D721Med (cell line): Measurements from ENCODE around the gene TDRD5.

Experiments
- DNase-seq: peaks from one replicate; pipeline ENCODE4 v3.0.0; 2011; ENCODE audit warnings: low spot score; ENCODE audit not compliant: insufficient read length
- FAIRE-seq: peaks from 2 replicates; lab custom pipeline; 2011; peaks lifted over from hg19 to GRCh38; lab: Jason Lieb, UNC
- CTCF ChIP-seq: IDR thresholded peaks from 2 replicates; pipeline ENCODE4 v1.5.1; 2012; ENCODE audit warnings: mild to moderate bottlenecking, control low read depth; ENCODE audit not compliant: insufficient read depth; ENCODE audit errors: missing control alignments

Gene TDRD5

GRCh38 chr1:179591592-179592580 lies at the start of gene TDRD5:
Gene TDRD5 (plus strand): TSS chr1:179591832. CDS start chr1:179592616, 784 bp downstream.
- no peak for TF ChIP-seq CTCF
- FAIRE-seq: no peak
- no peak for DNase-seq

- DNase-seq (no peak), FAIRE-seq (no peak)
- TF ChIP-seq CTCF: no peak
Measured at GRCh38 chr1:179545321-179545720, 46.3 kb upstream of the TDRD5 start.

- no peak for DNase-seq
- no peak for TF ChIP-seq CTCF
- FAIRE-seq: no peak
Measured at GRCh38 chr1:179547021-179547535, 44.6 kb upstream of the TDRD5 start.

GRCh38 chr1:179548666-179549367 lies 42.8 kb upstream of the TDRD5 start:
- DNase-seq (no peak), FAIRE-seq (no peak)
- TF ChIP-seq CTCF: no peak

GRCh38 chr1:179549368-179549700 lies 42.3 kb upstream of the TDRD5 start:
- no peak for TF ChIP-seq CTCF
- no peak for DNase-seq
- FAIRE-seq: no peak

GRCh38 chr1:179550746-179551682 lies 40.6 kb upstream of the TDRD5 start:
- no peak for DNase-seq
- no peak for FAIRE-seq
- no peak for TF ChIP-seq CTCF
